CD1c-positive myeloid dendritic cell (primary cell): Measurements from ENCODE around the gene ECE1.

ENCODE experiments used
- DNase-seq: peaks from one replicate; pipeline ENCODE4 v3.0.0-alpha.2; 2016; ENCODE audit errors: extremely low spot score

Gene ECE1

DNA sequence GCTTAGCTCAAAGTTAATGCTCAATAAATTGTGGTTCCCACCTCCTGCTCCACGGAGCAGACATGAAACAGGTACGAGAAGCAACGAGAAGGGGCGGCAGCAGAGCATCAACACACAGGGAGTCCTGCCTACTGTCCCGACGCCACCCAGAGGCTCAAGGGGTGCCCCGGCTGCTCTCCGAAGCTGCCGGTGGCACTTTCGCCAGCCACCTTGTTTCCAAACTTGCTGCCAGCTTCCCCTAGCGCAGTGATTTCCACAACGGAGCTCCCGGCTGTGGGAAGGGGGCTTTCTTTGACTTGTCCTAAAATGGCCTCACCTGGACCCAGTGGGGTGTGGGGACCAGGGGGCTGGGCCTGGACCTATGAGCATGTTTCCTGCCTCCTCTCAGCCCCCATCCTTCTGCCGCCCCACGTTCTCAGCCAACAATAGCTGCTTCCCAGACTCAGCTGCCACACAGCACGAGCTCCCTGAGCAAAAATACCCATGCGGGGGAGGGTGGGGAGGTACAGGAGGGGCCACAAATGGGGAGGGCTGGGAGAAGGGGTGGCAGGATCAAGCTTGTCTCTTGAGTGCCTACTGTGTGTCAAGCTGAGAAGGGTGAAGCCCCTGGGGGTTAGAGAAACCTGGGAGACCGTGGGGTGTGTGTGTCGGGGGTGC, 35.6 kb upstream of the ECE1 start:
- no peak for DNase-seq

DNA sequence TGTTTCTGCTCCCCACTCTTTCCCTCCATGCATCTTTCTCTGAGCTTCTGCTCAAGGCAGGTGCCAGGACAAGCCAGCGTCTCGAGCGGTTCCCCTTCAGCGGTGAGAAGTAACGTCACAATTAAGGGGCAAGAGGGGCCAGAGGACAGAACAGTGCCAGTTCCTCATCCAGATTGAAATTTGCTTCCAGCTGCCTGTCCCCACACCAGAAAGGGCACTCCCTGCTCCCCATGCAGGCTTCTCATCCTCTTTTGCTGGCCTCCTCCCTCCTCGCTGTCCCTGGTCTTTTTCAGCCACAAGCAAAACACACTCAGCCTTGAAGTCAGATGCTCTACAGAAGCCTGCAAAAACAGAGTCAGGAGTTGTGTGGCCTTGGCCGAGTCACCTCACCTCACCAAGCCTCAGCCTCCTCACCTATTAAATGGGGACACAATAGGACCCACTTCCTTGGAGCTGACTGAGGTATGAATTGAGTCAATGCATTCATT, 35.0 kb upstream of the ECE1 start:
- peak; percentile 69 for DNase-seq

- DNase-seq = peak; percentile 79
Observed at GRCh38 chr1:21324368-21325141, 34.3 kb upstream of the ECE1 start.

DNA sequence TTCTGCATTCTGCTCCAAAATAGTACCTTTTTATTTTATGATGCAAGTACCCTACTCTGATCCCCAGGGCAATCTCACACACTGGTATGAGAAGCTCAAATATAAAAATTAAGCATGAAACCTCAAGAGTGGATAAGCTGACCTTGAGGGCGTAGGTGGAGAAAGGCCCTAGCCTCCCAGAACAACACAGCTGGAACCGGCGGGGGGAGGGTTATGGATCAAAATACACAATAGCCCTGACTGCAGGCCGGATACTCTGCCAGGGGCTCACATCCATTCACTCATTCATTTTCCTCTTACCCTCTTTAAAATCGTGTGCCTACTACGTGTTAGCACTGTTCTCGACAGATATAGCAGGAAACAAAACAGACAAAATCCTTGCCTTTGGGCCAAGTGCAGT, 32.8 kb upstream of the ECE1 start:
- no peak for DNase-seq

DNA sequence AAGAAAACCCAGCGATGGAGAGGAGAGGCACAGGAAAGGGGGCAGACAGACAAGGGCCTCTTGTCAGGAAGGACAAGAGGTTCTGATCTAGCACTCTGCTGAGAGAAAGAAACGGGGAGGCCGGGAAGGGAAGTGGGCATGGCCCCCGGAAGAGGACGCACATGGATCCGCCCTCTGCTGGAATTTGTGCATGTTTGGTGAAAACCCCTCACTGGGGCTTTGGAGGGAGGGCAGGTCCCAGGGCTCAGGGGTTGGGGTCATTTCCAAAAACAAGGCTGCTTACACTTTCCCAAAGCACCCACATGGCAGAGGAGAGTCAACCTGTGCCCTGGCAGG, 32.4 kb upstream of the ECE1 start:
- DNase-seq = no peak

DNA sequence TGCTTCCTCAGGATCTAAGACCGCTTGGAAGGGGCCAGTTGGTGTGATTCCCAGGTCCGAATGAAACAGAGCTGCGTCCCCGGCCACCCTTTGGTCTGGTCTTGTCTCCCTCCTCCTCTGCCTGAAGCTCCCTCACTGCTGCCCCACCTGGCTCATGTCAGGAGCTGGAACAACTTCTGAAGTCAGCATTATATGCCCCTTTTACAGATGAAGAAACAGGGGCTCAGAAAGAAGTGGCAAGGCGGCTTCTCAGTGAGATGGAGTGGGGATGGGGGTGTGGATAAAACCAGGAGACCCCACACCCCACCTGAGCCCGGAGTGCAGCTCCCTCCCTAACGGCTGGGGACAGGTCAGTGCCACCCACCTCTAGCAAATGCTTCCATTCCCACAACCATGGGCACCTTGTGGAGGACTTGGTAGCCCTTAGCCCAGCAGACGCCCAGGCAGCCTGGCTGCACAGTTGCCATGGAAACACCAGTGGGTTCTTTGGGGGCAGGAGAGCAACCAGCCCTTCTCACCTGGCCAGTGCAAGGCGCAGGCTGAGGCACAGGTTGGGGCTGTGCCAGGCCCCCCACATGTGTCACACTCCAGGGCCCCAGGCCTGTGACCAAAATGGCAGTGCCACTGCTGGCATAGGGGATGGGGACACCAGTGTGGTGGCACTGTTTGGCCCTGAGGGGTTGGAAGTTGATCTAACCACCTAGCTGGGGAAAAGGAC, 31.9 kb upstream of the ECE1 start:
- DNase-seq = no peak

- DNase-seq = no peak
Observed at GRCh38 chr1:21320410-21321108, 30.3 kb upstream of the ECE1 start.

DNA sequence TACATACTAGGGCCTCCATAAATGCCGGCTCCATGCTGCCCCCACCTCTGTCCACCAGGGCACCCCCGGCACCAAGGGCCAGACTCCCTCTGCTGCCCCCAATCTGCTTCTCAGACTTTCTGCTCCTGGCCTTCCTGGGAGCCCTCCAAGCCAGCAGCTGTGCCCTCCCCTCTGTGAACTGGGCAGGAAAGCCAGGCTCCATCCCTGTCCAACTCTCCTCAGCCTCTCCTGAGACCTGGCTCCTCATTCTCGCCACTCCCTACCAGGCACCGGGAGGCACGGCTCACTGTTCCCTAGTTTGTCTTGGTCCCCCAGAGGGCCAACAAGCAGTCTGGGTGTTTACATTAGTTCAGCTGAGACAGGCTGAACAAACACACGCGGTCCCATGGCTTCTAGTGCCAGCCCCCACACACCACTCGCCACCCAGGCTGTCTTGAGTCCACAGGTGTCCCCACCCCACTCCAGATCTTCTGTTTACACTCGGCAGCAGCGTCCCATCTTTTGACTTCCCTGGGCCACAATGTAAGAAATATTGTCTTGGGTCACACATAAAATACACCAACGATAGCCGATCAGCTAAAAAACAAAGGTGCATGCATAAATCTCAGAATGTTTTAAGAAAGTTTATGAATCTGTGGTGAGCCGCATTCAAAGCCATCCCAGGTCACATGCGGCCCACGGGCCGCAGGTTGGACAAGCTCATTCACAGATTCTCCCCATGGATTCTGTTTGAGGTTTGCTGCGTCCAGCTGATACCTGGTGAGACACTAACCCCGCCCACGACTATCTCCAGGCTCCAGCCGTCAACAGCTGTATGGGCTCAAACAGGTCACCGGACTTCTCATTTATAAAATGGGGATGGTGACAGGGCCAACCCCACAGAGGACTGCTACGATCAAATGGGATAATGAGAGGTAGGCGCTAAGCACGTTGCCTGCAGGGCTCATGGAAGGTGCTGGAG, 29.5 kb upstream of the ECE1 start:
- DNase-seq = no peak

- DNase-seq = no peak
Observed at GRCh38 chr1:21318714-21319159, 28.5 kb upstream of the ECE1 start.

DNA sequence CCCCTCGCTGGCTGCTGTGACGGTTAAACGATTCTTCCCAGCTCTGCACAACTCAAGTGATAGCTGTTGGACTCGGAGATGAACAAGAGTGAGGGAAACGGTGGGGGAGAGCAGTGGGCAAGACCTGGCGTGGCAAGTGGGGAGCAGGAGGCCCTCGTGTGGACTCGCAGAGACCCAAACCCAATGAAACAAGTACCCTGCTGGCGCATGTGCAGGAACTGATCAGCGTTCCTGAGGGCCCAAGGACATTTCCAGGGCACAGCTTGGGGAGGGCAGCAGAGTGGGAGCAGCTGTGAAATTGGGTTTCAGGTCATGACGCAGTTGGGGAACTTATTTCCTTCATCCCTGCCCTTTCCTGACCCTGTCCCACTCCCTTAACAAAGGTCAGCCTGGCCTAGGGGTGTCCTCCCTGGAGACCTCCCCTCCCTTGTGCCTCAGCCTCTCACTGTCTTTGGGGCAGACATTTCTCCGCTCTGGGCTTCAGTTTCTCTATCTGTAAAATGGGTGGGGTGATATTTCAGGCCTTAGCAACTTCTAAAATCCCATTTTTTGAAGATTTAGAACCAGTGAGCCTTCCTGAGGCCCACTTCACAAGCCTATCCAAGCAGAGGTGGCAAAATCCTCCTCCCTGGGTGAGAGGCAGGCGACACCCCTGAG, 27.9 kb upstream of the ECE1 start:
- no peak for DNase-seq

DNA sequence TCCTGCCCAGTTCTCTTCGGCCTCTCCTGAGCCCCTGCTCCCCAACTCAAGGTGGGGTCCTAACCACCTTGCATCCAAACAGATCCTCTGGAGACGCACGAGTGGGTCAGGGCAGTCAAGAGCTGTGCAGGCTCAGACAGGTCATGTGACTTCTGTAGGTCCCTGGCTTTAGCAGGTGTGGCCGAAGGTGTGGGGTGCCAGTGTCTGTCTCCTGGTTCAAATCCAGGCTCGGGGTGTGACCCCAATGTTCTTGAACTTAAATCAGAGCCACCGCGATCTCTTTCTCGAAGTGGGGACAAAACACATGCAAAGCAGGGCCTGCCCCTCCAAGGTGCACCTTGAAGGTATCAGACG, 27.4 kb upstream of the ECE1 start:
- DNase-seq = no peak

DNA sequence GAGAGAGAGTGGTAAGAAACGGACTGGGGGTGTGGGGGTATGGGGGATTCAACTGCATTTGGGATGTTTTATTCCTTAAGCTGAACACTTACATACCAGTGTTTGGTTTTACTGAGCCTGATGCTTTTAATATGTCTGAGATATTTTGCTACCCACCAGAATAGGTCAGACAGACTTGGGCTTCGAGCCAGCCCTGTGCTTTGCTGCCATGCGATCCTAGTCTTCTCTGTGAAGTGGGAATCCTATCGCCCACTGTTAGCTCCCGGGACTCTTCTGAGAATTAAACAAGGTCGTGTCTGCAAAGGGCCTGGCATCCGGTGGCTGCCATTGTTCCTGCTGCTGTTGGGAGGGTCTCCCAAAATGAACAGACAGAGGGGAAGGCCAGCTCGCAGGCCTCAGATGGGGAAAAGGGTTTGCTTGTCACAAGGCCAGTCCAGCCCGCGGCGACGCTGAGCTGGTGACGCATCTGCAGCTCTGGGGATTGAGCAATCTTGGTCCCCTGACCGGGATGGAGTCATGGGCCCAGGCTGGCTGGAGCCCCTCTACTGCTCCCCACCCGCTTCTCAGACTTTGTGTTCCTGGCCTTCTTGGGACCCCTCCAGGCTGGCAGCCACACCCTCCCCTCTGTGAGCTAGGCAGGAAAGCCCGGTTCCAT, 26.9 kb upstream of the ECE1 start:
- peak; percentile 71 for DNase-seq

GRCh38 chr1:21314743-21315396, 24.6 kb upstream of the ECE1 start:
- no peak for DNase-seq

GRCh38 chr1:21313886-21314721, 23.8 kb upstream of the ECE1 start:
- no peak for DNase-seq

- no peak for DNase-seq
Observed at GRCh38 chr1:21313203-21313885, 23.1 kb upstream of the ECE1 start.

DNA sequence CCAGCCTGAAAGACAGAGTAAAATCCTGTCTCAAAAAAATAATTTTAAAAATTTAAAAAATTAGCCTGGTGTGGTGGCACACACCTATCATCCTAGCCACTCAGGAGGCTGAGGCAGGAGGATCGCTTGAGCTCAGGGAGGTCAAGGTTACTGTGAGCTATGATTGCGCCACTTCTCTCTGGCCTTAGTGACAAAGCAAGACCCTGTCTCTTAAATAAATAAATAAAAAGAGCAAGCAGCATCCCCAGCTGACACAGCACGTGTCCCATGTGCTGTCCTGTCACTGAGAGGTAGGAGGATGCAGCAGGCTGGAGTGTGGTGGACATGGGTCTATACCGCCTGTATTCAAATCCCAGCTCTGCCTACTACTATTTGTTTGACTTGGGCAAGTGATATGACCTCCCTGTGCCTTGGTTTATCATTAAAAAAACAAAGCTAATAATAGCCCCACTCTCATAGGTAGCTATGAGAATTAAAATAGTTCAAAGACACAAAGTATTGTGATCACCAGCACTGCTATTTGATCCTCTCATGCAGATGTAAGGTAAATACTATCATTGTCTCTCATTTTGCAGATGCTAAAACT, 22.2 kb upstream of the ECE1 start:
- no peak for DNase-seq

- no peak for DNase-seq
Observed at GRCh38 chr1:21311016-21311415, 20.8 kb upstream of the ECE1 start.
